NB4 (cell line): ENCODE data around the gene ATP5PO.
A peak's percentile ranks its signal among the peaks of the same experiment; 100 is the strongest.

Experiments
- DNase-seq: peaks from one replicate; pipeline ENCODE4 v3.0.0; 2010; ENCODE audit warnings: low read depth
- H3K4me3 ChIP-seq: one replicate; pipeline ENCODE4 v1.5.1; 2011; ENCODE audit warnings: mild to moderate bottlenecking, low read depth, low read length, moderate library complexity
- CTCF ChIP-seq: IDR thresholded peaks from one replicate; pipeline ENCODE4 v1.5.1; 2012; ENCODE audit warnings: low read depth, low read length
- MYC ChIP-seq: IDR thresholded peaks from 2 replicates; pipeline ENCODE4 v1.6.1; 2011; ENCODE audit warnings: low read depth, low read length
- POLR2A ChIP-seq: IDR thresholded peaks from 2 replicates; pipeline ENCODE4 v1.6.1; 2011; ENCODE audit warnings: mild to moderate bottlenecking; ENCODE audit not compliant: insufficient read length; ENCODE audit errors: extremely low read depth
- TF ChIP-seq, protein P1 (sequence below): IDR thresholded peaks from 2 replicates; pipeline ENCODE4 v1.6.1; 2011; ENCODE audit warnings: low read depth, low read length

Gene ATP5PO

DNA sequence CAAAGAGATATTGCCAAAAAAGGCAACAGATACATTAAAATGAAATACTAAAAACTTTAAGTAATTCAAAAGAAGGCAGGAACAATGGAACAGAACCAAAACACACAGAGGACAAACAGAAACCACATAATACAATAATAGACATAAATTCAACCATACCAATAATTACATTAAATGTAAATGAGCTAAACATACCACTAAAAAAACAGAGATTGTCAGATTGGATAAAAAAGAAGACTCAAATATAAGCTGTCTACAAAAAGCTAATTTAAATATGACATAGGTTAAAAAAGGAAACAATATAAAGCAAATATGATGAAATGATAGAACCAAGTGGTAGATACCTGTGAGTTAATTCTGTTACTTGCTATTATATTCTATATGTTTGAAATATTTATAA, 44.1 kb upstream of the ATP5PO start:
- H3K4me3 ChIP-seq = no peak overlapping the region
- no peak for DNase-seq
- TF ChIP-seq CTCF = no peak
- TF ChIP-seq, protein P1, sequence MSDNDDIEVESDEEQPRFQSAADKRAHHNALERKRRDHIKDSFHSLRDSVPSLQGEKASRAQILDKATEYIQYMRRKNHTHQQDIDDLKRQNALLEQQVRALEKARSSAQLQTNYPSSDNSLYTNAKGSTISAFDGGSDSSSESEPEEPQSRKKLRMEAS = no peak
- TF ChIP-seq MYC = no peak
- TF ChIP-seq POLR2A = no peak

DNA sequence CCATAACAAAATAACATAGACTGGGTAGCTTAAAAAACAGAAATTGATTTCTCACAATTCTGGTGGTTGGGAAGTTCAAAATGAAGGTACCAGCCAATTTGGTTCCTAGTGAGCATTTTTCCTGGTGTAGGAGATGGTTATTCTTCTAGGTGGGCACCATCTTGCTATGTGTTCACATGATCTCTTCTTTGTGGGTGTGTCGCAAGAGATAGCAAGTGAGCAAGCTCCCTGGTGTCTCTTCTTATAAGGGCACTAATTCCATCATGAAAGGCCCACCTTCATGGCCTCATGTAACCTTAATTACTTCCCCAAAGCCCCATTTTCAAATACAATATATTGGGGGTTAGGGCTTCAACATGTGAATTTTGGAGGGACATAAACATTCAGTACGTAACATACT, 38.8 kb upstream of the ATP5PO start:
- TF ChIP-seq CTCF (no peak), POLR2A (no peak), MYC (no peak)
- TF ChIP-seq, protein P1 = no peak
- DNase-seq = no peak
- no peak overlapping the region for H3K4me3 ChIP-seq

DNA sequence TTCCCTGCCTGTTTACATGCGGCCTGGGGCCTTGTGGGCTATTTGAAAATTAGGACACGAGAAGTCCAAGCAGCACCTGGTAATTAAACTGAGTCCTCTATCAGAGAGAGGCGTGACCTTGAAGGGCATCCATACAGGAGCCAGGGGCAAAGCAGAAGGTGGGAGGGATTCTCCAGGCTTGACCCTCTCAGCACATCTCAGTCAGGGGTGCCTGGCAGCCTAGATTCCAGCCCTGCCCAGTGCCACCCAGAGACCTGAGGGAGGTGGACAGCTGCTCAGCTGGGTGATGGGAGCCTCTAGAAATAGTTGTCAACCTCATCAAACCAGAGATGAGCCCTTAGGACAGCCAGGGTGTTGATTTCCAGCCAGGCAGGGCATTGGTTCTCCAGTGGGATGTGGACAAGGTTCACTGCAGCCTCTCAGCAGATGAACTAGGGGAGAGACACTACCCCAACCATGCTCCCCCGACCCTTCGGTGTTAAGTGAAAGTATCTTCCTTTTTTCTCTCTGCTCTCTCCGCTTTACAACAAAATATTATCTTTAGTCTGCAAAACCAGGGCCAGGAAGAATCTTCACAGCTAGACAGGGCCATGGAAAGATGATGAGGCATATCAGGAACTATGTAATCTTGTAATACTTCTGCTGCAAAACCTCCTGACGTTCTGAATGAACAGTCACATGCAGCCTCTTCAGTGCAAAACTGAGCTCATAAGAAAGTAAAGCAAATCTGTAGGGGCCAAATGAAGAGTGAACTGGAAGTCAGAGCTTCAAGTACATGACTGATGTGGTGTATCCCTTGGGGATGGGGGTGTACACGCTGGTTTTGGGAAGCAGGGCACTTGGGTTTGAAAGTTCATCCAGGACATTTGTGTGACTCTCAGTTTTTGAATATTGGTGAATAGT, 35.9 kb upstream of the ATP5PO start:
- TF ChIP-seq MYC = no peak
- TF ChIP-seq, protein P1 = no peak
- TF ChIP-seq CTCF = no peak
- no peak for TF ChIP-seq POLR2A
- H3K4me3 ChIP-seq = no peak overlapping the region
- peak; percentile 20 for DNase-seq

GRCh38 chr21:33950431-33951079, 35.0 kb upstream of the ATP5PO start:
- H3K4me3 ChIP-seq = no peak overlapping the region
- TF ChIP-seq CTCF = no peak
- no peak for TF ChIP-seq POLR2A
- TF ChIP-seq MYC = no peak
- TF ChIP-seq, protein P1 = no peak
- DNase-seq = no peak

GRCh38 chr21:33949516-33950430, 34.2 kb upstream of the ATP5PO start:
- DNase-seq = peak; percentile 15
- H3K4me3 ChIP-seq = no peak overlapping the region
- no peak for TF ChIP-seq POLR2A
- TF ChIP-seq, protein P1 = no peak
- TF ChIP-seq MYC = no peak
- no peak for TF ChIP-seq CTCF
